ENCODE results near the gene TBC1D9. TPM values are rescaled to one million over a fixed set of nuclear protein-coding genes. Genes with fewer than 3 reads are reported as not detected.
"Not testable (repeated sequence)": the region's sequence is repeated elsewhere in the genome, so short reads cannot be mapped to it uniquely, and the experiment has no call there.

The TBC1D9 gene
- total RNA-seq, 1 experiment from 2014 or later = 9.5 TPM

DNA sequence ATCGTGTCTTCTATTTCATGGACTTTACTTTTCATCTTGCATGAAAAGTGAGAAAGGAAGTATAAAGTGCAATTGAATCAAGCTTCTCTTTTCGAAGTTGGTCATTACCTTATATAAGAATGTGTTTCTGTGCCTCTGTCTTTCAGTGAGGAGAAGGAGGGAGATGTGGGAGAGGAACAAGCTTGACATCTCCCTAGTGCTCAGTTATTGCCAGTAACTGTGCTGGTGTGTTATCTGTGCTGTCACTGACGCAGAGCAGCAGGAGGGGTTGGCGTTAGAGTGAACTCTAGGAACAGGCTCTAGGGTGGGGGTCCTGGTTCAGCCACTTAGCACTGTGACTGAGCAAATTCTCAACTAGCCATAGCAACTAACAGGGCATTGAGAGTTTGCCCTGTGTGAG is 34.0 kb upstream of the TBC1D9 start:
- Histone ChIP-seq H3K4me1 (ENCODE audit: control insufficient read depth in 1 of 2, insufficient read depth in 2 of 2, low read length in 2 of 2) (no peaks in the 10 kb centered on the region), H3K79me2 (ENCODE audit: insufficient read depth, low read length) (no peaks in the 10 kb centered on the region), H3K9ac (ENCODE audit: low read length) (no peak overlapping the region), H3K4me3 (replicated peaks in 1 of 2; ENCODE audit: low read depth in 1 of 2, low read length in 2 of 2) (no peak overlapping the region), H3K27me3 (ENCODE audit: insufficient read depth, low read length) (no peaks in the 10 kb centered on the region), H4K20me1 (ENCODE audit: insufficient read depth) (no peaks in the 10 kb centered on the region), H3K9me2 (ENCODE audit: insufficient read depth) (no peaks in the 10 kb centered on the region; the same call in 1 of the 2 replicates), H3K27ac (ENCODE audit: low read depth, low read length) (no peak overlapping the region), H3K9me3 (ENCODE audit: control insufficient read depth in 1 of 2, insufficient read depth in 1 of 2, low read depth in 1 of 2, low read length in 2 of 2) (no peaks in the 10 kb centered on the region), H2AFZ (ENCODE audit: low read depth, low read length, poor library complexity, severe bottlenecking) (no peak overlapping the region), H3K4me2 (ENCODE audit: low read length) (no peak overlapping the region), H3K36me3 (ENCODE audit: control insufficient read depth in 1 of 2, insufficient read depth in 2 of 2, low read length in 2 of 2) (no peaks in the 10 kb centered on the region)
- intact Hi-C loops (cut with micrococcal nuclease) = no loop called here
- ChIA-PET CTCF (no interaction called here), RAD21 (ENCODE audit: low non-redundant PET in 1 of 2, low total read pairs in 2 of 2, uncharacterized antibody in 2 of 2, unreplicated experiment in 2 of 2) (no interaction called here), POLR2A (no interaction called here)
- TF ChIP-seq SIN3A (IDR thresholded peaks at IDR 0.05; ENCODE audit: low read depth) (no peak), POLR2A (IDR thresholded peaks at IDR 0.05; ENCODE audit: borderline replicate concordance, extremely low read depth, insufficient read depth, insufficient read length) (no peak)
- ATAC-seq = no peak
- DNase-seq (ENCODE audit: low read depth, low spot score) = no peak
- no TSS peak for BruUV-seq (replicated peaks)

DNA sequence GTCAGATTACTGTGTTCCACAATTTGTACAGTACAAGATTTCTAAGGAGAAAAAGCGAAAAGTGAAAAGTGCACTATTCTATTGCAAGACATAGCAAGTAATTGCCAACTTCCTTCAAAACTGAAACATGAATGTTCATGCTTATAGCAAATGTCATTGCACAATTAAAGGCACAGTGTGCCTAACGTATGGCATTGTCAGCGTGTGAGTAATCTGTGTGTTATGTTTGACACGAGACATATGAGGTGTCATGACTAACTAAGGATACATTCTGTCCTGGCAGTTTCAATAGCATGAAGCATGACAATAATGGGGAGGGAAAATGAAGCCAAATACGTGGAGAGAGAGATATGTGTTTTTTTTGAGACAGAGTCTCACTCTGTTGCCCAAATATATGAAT is 33.6 kb upstream of the TBC1D9 start:
- TF ChIP-seq EZH2 (IDR thresholded peaks at IDR 0.05) (no peak), POLR2AphosphoS5 (IDR thresholded peaks at IDR 0.05; ENCODE audit: low read depth, low read length) (no peak), CBX3 (IDR thresholded peaks at IDR 0.05; ENCODE audit: low read depth) (no peak), EGR1 (IDR thresholded peaks at IDR 0.05; ENCODE audit: low read depth) (no peak), YY1 (IDR thresholded peaks at IDR 0.05; ENCODE audit: extremely low read depth, insufficient replicate concordance, low read depth, low read length) (no peak), SP1 (IDR thresholded peaks at IDR 0.05; ENCODE audit: low read depth) (no peak), ZFX (IDR thresholded peaks at IDR 0.05) (no peak)
- TF ChIP-seq, protein P1, sequence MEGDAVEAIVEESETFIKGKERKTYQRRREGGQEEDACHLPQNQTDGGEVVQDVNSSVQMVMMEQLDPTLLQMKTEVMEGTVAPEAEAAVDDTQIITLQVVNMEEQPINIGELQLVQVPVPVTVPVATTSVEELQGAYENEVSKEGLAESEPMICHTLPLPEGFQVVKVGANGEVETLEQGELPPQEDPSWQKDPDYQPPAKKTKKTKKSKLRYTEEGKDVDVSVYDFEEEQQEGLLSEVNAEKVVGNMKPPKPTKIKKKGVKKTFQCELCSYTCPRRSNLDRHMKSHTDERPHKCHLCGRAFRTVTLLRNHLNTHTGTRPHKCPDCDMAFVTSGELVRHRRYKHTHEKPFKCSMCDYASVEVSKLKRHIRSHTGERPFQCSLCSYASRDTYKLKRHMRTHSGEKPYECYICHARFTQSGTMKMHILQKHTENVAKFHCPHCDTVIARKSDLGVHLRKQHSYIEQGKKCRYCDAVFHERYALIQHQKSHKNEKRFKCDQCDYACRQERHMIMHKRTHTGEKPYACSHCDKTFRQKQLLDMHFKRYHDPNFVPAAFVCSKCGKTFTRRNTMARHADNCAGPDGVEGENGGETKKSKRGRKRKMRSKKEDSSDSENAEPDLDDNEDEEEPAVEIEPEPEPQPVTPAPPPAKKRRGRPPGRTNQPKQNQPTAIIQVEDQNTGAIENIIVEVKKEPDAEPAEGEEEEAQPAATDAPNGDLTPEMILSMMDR (IDR thresholded peaks at IDR 0.05 in 2 of 3, conservative IDR thresholded peaks at IDR 0.05 in 1 of 3; ENCODE audit: borderline replicate concordance in 1 of 3, insufficient read depth in 1 of 3, low read depth in 2 of 3, low read length in 2 of 3) = no peak
- TF ChIP-seq, protein P2, sequence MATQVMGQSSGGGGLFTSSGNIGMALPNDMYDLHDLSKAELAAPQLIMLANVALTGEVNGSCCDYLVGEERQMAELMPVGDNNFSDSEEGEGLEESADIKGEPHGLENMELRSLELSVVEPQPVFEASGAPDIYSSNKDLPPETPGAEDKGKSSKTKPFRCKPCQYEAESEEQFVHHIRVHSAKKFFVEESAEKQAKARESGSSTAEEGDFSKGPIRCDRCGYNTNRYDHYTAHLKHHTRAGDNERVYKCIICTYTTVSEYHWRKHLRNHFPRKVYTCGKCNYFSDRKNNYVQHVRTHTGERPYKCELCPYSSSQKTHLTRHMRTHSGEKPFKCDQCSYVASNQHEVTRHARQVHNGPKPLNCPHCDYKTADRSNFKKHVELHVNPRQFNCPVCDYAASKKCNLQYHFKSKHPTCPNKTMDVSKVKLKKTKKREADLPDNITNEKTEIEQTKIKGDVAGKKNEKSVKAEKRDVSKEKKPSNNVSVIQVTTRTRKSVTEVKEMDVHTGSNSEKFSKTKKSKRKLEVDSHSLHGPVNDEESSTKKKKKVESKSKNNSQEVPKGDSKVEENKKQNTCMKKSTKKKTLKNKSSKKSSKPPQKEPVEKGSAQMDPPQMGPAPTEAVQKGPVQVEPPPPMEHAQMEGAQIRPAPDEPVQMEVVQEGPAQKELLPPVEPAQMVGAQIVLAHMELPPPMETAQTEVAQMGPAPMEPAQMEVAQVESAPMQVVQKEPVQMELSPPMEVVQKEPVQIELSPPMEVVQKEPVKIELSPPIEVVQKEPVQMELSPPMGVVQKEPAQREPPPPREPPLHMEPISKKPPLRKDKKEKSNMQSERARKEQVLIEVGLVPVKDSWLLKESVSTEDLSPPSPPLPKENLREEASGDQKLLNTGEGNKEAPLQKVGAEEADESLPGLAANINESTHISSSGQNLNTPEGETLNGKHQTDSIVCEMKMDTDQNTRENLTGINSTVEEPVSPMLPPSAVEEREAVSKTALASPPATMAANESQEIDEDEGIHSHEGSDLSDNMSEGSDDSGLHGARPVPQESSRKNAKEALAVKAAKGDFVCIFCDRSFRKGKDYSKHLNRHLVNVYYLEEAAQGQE (IDR thresholded peaks at IDR 0.05; ENCODE audit: low read depth) = no peak
- Histone ChIP-seq H3K27ac (ENCODE audit: low read depth, low read length) (no peak overlapping the region), H3K4me2 (ENCODE audit: low read length) (no peak overlapping the region), H3K79me2 (ENCODE audit: insufficient read depth, low read length) (no peaks in the 10 kb centered on the region), H2AFZ (ENCODE audit: low read depth, low read length, poor library complexity, severe bottlenecking) (no peak overlapping the region), H4K20me1 (ENCODE audit: insufficient read depth) (no peaks in the 10 kb centered on the region), H3K4me1 (ENCODE audit: control insufficient read depth in 1 of 2, insufficient read depth in 2 of 2, low read length in 2 of 2) (no peaks in the 10 kb centered on the region), H3K9ac (ENCODE audit: low read length) (no peak overlapping the region), H3K9me3 (ENCODE audit: control insufficient read depth in 1 of 2, insufficient read depth in 1 of 2, low read depth in 1 of 2, low read length in 2 of 2) (no peaks in the 10 kb centered on the region), H3K36me3 (ENCODE audit: control insufficient read depth in 1 of 2, insufficient read depth in 2 of 2, low read length in 2 of 2) (no peaks in the 10 kb centered on the region), H3K27me3 (ENCODE audit: insufficient read depth, low read length) (no peaks in the 10 kb centered on the region), H3K9me2 (ENCODE audit: insufficient read depth) (no peaks in the 10 kb centered on the region; the same call in 1 of the 2 replicates), H3K4me3 (replicated peaks in 1 of 2; ENCODE audit: low read depth in 1 of 2, low read length in 2 of 2) (no peak overlapping the region)
- intact Hi-C loops (cut with micrococcal nuclease) = no loop called here
- ChIA-PET RAD21 (ENCODE audit: low non-redundant PET in 1 of 2, low total read pairs in 2 of 2, uncharacterized antibody in 2 of 2, unreplicated experiment in 2 of 2) (no interaction called here), CTCF (no interaction called here), POLR2A (no interaction called here)
- DNase-seq (ENCODE audit: low read depth, low spot score) (no peak), ATAC-seq (no peak)
- no TSS peak for BruUV-seq (replicated peaks)

DNA sequence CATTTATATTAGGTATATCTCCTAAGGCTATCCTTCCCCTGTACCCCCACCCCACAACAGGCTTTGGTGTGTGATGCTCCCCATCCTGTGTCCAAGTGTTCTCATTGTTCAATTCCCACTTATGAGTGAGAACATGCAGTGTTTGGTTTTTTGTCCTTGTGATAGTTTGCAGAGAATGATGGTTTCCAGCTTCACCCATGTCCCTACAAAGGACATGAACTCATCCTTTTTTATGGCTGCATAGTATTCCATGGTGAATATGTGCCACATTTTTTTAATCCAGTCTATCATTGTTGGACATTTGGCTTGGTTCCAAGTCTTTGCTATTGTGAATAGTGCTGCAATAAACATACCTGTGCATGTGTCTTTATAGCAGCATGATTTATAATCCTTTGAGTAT is 26.6 kb upstream of the TBC1D9 start:
- intact Hi-C loops (cut with micrococcal nuclease); H3K79me2 ChIP-seq (ENCODE audit: insufficient read depth, low read length); H3K4me1 ChIP-seq (ENCODE audit: control insufficient read depth in 1 of 2, insufficient read depth in 2 of 2, low read length in 2 of 2); H3K27me3 ChIP-seq (ENCODE audit: insufficient read depth, low read length); RAD21 ChIA-PET (ENCODE audit: low non-redundant PET in 1 of 2, low total read pairs in 2 of 2, uncharacterized antibody in 2 of 2, unreplicated experiment in 2 of 2); H3K4me2 ChIP-seq (ENCODE audit: low read length); H3K4me3 ChIP-seq (replicated peaks in 1 of 2; ENCODE audit: low read depth in 1 of 2, low read length in 2 of 2); H3K9me3 ChIP-seq (ENCODE audit: control insufficient read depth in 1 of 2, insufficient read depth in 1 of 2, low read depth in 1 of 2, low read length in 2 of 2); H3K27ac ChIP-seq (ENCODE audit: low read depth, low read length); H3K9me2 ChIP-seq (ENCODE audit: insufficient read depth); DNase-seq (ENCODE audit: low read depth, low spot score); H3K9ac ChIP-seq (ENCODE audit: low read length); BruUV-seq (replicated peaks); ATAC-seq; H3K36me3 ChIP-seq (ENCODE audit: control insufficient read depth in 1 of 2, insufficient read depth in 2 of 2, low read length in 2 of 2); CTCF ChIA-PET; H4K20me1 ChIP-seq (ENCODE audit: insufficient read depth); POLR2A ChIA-PET; H2AFZ ChIP-seq (ENCODE audit: low read depth, low read length, poor library complexity, severe bottlenecking): not testable (repeated sequence)
